GM12878 (cell line): Measurements from ENCODE around the gene RER1. TPM values are rescaled to one million over a fixed set of nuclear protein-coding genes. Genes with fewer than 3 reads are reported as not detected.

Experiments used
- ATAC-seq: fragments of 200-7000 bp; cut with Tn5 transposase; 3 replicates; pipeline ENCODE4 v1.9.1; 2020; ENCODE audit warnings: mild to moderate bottlenecking, moderate library complexity
- BruUV-seq: library from RNA; stranded (reverse); fragments of 400-500 nt; replicated peaks from 2 replicates; lab custom pipeline; 2021; lab: Mats Ljungman, UMichigan
- CTCF ChIA-PET: fragments of 300-600 bp; sonication (Branson Sonifier 250); formaldehyde crosslinking; extraction: SDS; loops from one replicate; lab custom pipeline; 2021; ENCODE audit warnings: inconsistent platforms; lab: Yijun Ruan, JAX
- POLR2A ChIA-PET: fragments of 350-600 bp; formaldehyde crosslinking; extraction: SDS; loops from one replicate; lab custom pipeline; 2021; ENCODE audit warnings: inconsistent platforms; lab: Charles Lee
- RAD21 ChIA-PET: fragments of 300-600 bp; sonication (Branson Sonifier 250); formaldehyde crosslinking; loops from one replicate; lab custom pipeline; 2023; ENCODE audit warnings: antibody characterized with exemption; ENCODE audit not compliant: unreplicated experiment; lab: Charles Lee
- SMC1A ChIA-PET: fragments of 300-600 bp; sonication (Branson Sonifier 250); formaldehyde crosslinking; loops from one replicate; lab custom pipeline; 2023; ENCODE audit not compliant: unreplicated experiment, uncharacterized antibody; lab: Charles Lee
- DNase-seq: peaks from one replicate; pipeline ENCODE4 v3.0.0-alpha.2; 2011; ENCODE audit warnings: low read depth, low spot score
- FAIRE-seq: peaks from 3 replicates; lab custom pipeline; 2011; peaks lifted over from hg19 to GRCh38; lab: Jason Lieb, UNC
- H2AFZ ChIP-seq: 2 replicates; pipeline ENCODE4 v1.6.0; 2011; ENCODE audit warnings: low read depth, low read length, control low read depth; ENCODE audit not compliant: control insufficient read depth
- H3K27ac ChIP-seq: 2 replicates; pipeline ENCODE4 v1.5.1; 2011; ENCODE audit warnings: control low read depth; ENCODE audit not compliant: control insufficient read depth, insufficient read depth
- H3K27me3 ChIP-seq, 2 experiments: replicated peaks in 1 of 2; 2 replicates each; pipeline versions ENCODE4 v1.6.0 to v1.6.1; 2011; ENCODE audit warnings: low read length in 1 of 2; ENCODE audit not compliant: control insufficient read depth in 2 of 2, insufficient read depth in 2 of 2
- H3K36me3 ChIP-seq, 2 experiments: 2 replicates each; pipeline ENCODE4 v1.5.1; 2011; ENCODE audit warnings: low read length in 1 of 2; ENCODE audit not compliant: control insufficient read depth in 2 of 2, insufficient read depth in 2 of 2
- H3K4me1 ChIP-seq: 2 replicates; pipeline ENCODE4 v1.6.1; 2011; ENCODE audit warnings: mild to moderate bottlenecking, low read length, moderate library complexity, mixed read lengths; ENCODE audit not compliant: control insufficient read depth, insufficient read depth
- H3K4me2 ChIP-seq: 2 replicates; pipeline ENCODE4 v1.6.0; 2011; ENCODE audit warnings: control low read depth; ENCODE audit not compliant: control insufficient read depth, insufficient read depth
- H3K4me3 ChIP-seq: fragments of 200-600 bp; sonication (generic); 2 replicates; pipeline ENCODE4 v1.5.1; 2016
- H3K79me2 ChIP-seq: 2 replicates; pipeline ENCODE4 v1.6.0; 2011; ENCODE audit warnings: low read length; ENCODE audit not compliant: control insufficient read depth, insufficient read depth
- H3K9ac ChIP-seq: 2 replicates; pipeline ENCODE4 v1.8.0; 2011; ENCODE audit warnings: low read length, control low read depth, mixed read lengths; ENCODE audit not compliant: control insufficient read depth, insufficient read depth
- H3K9me3 ChIP-seq: replicated peaks from 3 replicates; pipeline ENCODE4 v1.5.1; 2011; ENCODE audit warnings: mild to moderate bottlenecking, low read length; ENCODE audit not compliant: control insufficient read depth, insufficient read depth
- H4K20me1 ChIP-seq: 2 replicates; pipeline ENCODE4 v1.6.0; 2011; ENCODE audit not compliant: control insufficient read depth, insufficient read depth
- CBX5 ChIP-seq: sonication (generic); IDR thresholded peaks from 2 replicates; pipeline ENCODE4 v1.6.1; 2016; ENCODE audit warnings: low read depth, moderate library complexity, mild to moderate bottlenecking, inconsistent platforms
- CEBPB ChIP-seq, 2 experiments: fragments of 150-350 bp in 1 of 2; IDR thresholded peaks; 2 replicates each; pipeline ENCODE4 v1.6.1; 2012 to 2014; ENCODE audit warnings: low read depth in 2 of 2, low read length in 2 of 2, borderline replicate concordance in 1 of 2, inconsistent platforms in 1 of 2
- EED ChIP-seq: sonication (generic); IDR thresholded peaks from 2 replicates; pipeline ENCODE4 v1.6.1; 2016; ENCODE audit warnings: antibody characterized with exemption, low read depth
- FOXM1 ChIP-seq: IDR thresholded peaks from 2 replicates; pipeline ENCODE4 v1.6.1; 2012; ENCODE audit warnings: low read depth, mild to moderate bottlenecking, inconsistent platforms, low read length, moderate library complexity
- MEF2A ChIP-seq: IDR thresholded peaks from 2 replicates; pipeline ENCODE4 v1.6.1; 2011; ENCODE audit warnings: low read depth, mild to moderate bottlenecking, low read length, moderate library complexity; ENCODE audit not compliant: insufficient read depth
- RFX5 ChIP-seq: IDR thresholded peaks from 2 replicates; pipeline ENCODE4 v1.6.1; 2011; ENCODE audit warnings: low read depth, low read length, improper control_type of control experiment
- SRF ChIP-seq, 2 experiments: IDR thresholded peaks; 2 replicates each; pipeline ENCODE4 v1.6.1; 2011; ENCODE audit warnings: low read depth in 2 of 2, low read length in 2 of 2, mild to moderate bottlenecking in 1 of 2, moderate library complexity in 1 of 2
- SUPT20H ChIP-seq: IDR thresholded peaks from 2 replicates; pipeline ENCODE4 v1.6.1; 2011; ENCODE audit warnings: low read depth, mild to moderate bottlenecking, low read length, moderate library complexity, borderline replicate concordance; ENCODE audit not compliant: control insufficient read depth
- WGBS: methylation state at CpG from one replicate; pipeline ENCODE4 v1.1.6; 2016; ENCODE audit warnings: low lambda C conversion rate; ENCODE audit not compliant: insufficient replicate concordance, insufficient coverage; ENCODE audit errors: missing lambda C conversion rate; 5-methylcytosine and 5-hydroxymethylcytosine counted together
- in situ Hi-C: fragments of 300-500 bp; cut with MboI; formaldehyde crosslinking; loops from 9 replicates; pipeline ENCODE4 v1.14.3; 2018; ENCODE audit warnings: mixed read lengths
- intact Hi-C: fragments of 100-400 bp; cut with micrococcal nuclease; formaldehyde crosslinking; loops from one replicate; pipeline ENCODE4 v1.14.2; 2022; ENCODE audit not compliant: unreplicated experiment
- polyA plus RNA-seq, 11 experiments: library from polyadenylated mRNA; depleted of rRNA in 4 of 11; unstranded in 6 of 11; stranded (reverse) in 5 of 11; fragments of >200 nt; fragmentation: Nextera tagmentation in 4 of 11; fragmentation: Illumina TruSeq in 1 of 11; extraction: Ambion mirVana in 4 of 11; extraction: Trizol in 1 of 11; gene quantifications; 1 replicate in 1 of 11; 2 replicates in 10 of 11; pipeline versions ENCODE4 v1.2.1 to v1.2.3, GENCODE V29; 2011 to 2016; ENCODE audit warnings: inconsistent platforms in 2 of 11, missing spikeins in 2 of 11, low read depth in 1 of 11
- total RNA-seq, 4 experiments: library from RNA; depleted of rRNA in 3 of 4; stranded (reverse); fragments of >200 nt in 3 of 4; fragmentation: Illumina TruSeq in 1 of 4; extraction: Trizol in 1 of 4; gene quantifications; 2 replicates each; pipeline versions ENCODE4 v1.2.1 to v1.2.3, GENCODE V29; 2013 to 2021

RER1 gene
- total and polyA plus RNA-seq, 10 of the 15 experiments (the other 5 are each of a cell fraction or from before 2014, with no cell fraction given), result 29.2 to 274 (median 136) TPM

DNA sequence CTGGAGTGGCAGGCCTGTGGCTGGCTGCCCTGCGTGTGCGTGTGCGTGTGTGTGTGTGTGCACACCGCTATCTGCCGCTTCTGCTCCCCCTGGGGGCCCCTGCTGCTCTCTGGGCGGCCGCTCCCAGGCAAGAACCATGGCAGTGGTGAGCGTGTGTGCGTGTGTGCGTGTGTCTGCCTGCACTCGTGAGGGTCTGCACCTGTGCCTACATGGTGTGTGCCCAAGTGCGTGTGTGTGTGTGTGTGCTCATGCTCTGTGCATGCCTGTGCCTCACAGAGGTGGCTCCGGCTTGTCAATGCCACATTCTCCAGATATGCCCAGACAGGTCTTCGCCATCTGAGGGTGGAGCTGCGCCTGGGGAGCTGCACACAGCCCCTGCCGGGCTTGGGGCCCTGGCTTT, 39.5 kb downstream of the RER1 start:
- 17% methylated on average over 16 of the region's 16 CpGs for WGBS
- ATAC-seq (no peak), FAIRE-seq (no peak), DNase-seq (no peak)
- H3K79me2 ChIP-seq, result no peaks in the 10 kb centered on the region
- H3K36me3 ChIP-seq, result no peaks in the 10 kb centered on the region
- RAD21 ChIA-PET, result no interaction called here
- H3K27me3 ChIP-seq, result no peaks in the 10 kb centered on the region; a peak in 2 of 4 replicates
- SMC1A ChIA-PET, result no interaction called here
- intact Hi-C loops, result no loop called here
- in situ Hi-C loops, result no loop called here
- POLR2A ChIA-PET, result no interaction called here
- H3K4me1 ChIP-seq, result no peaks in the 10 kb centered on the region
- no peak overlapping the region for H3K9ac ChIP-seq
- H3K27ac ChIP-seq, result no peak overlapping the region
- peaks cover 4% of the 10 kb centered on the region; the same call in 1 of the 3 replicates for H3K9me3 ChIP-seq
- no peak overlapping the region for H3K4me3 ChIP-seq
- H3K4me2 ChIP-seq, result no peak overlapping the region
- no TSS peak for BruUV-seq
- H2AFZ ChIP-seq, result no peak overlapping the region
- CTCF ChIA-PET, result no interaction called here
- no peaks in the 10 kb centered on the region for H4K20me1 ChIP-seq
- TF ChIP-seq RFX5 (no peak), EED (no peak), MEF2A (no peak), SRF (IDR thresholded peaks at IDR 0.05; ENCODE audit: low read depth in 2 of 2, low read length in 2 of 2) (no peak), CBX5 (no peak)

DNA sequence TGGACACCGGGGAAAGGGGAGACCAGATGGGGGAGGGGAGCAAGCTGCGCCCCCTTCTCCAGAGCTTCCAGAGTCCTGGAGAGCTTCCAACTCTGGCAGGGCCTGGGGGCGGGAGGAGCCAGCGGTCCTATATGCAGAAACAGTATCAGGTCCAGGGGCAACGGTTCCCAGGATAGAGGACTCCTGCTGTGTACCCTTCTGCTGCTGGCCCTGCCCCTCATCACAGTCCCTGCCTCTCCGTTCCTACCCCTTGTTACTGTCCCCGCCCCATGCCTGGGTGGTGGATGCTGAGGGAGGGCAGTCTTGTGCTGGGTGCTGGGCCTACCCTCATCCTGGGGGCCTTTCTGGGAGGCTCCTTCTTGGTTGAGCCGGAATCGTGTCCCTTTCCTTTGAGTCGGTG, 39.9 kb downstream of the RER1 start:
- ATAC-seq (no peak), DNase-seq (no peak), FAIRE-seq (no peak)
- ChIA-PET RAD21 (no interaction called here), POLR2A (no interaction called here), CTCF (no interaction called here), SMC1A (no interaction called here)
- no peak overlapping the region for H3K4me3 ChIP-seq
- no peaks in the 10 kb centered on the region for H3K4me1 ChIP-seq
- WGBS, result 36% methylated on average over 10 of the region's 10 CpGs
- H3K79me2 ChIP-seq, result no peaks in the 10 kb centered on the region
- in situ Hi-C loops (no loop called here), intact Hi-C loops (no loop called here)
- H3K4me2 ChIP-seq, result no peak overlapping the region
- TF ChIP-seq CEBPB (IDR thresholded peaks at IDR 0.05; ENCODE audit: borderline replicate concordance in 1 of 2, low read depth in 2 of 2, low read length in 2 of 2) (no peak), SUPT20H (no peak), FOXM1 (no peak)
- no peaks in the 10 kb centered on the region for H3K36me3 ChIP-seq
- no peaks in the 10 kb centered on the region for H4K20me1 ChIP-seq
- no TSS peak for BruUV-seq
- H3K9ac ChIP-seq, result no peak overlapping the region
- no peak overlapping the region for H3K27ac ChIP-seq
- no peaks in the 10 kb centered on the region; a peak in 2 of 4 replicates for H3K27me3 ChIP-seq
- no peak overlapping the region for H2AFZ ChIP-seq
- H3K9me3 ChIP-seq, result peaks cover 4% of the 10 kb centered on the region; the same call in 1 of the 3 replicates
